NT2/D1 (cell line): ENCODE results near the gene PCDH18.
"Not testable (repeated sequence)": the region's sequence is repeated elsewhere in the genome, so short reads cannot be mapped to it uniquely, and the experiment has no call there.

Experiments used
- SUZ12 ChIP-seq: IDR thresholded peaks from 2 replicates; pipeline ENCODE4 v1.6.1; 2011; ENCODE audit not compliant: insufficient read length, insufficient read depth; ENCODE audit errors: extremely low read depth
- YY1 ChIP-seq: IDR thresholded peaks from 2 replicates; pipeline ENCODE4 v1.6.1; 2011; ENCODE audit not compliant: insufficient read length, insufficient read depth
- ZNF274 ChIP-seq: IDR thresholded peaks from 2 replicates; pipeline ENCODE4 v1.6.1; 2011; ENCODE audit warnings: mild to moderate bottlenecking, low read depth, low read length

GRCh38 chr4:137479657-137480056 lies 52.6 kb downstream of the PCDH18 start:
- TF ChIP-seq ZNF274, SUZ12, YY1: not testable (repeated sequence)
